ENCODE data around the gene ASMTL.
A peak's percentile ranks its signal among the peaks of the same experiment; 100 is the strongest.

Gene ASMTL

GRCh38 chrX:1465286-1466231, 12.8 kb upstream of the ASMTL start:
- ChIA-PET POLR2A (no interaction called here), CTCF (no interaction called here)
- no peak for TF ChIP-seq CTCF (IDR thresholded peaks at IDR 0.05; ENCODE audit: insufficient read depth, low read length, missing control alignments)
- no peak for DNase-seq (ENCODE audit: low read depth, low spot score)
- no peak overlapping the region for H3K4me3 ChIP-seq (ENCODE audit: low read depth, low read length)

- POLR2A ChIA-PET, result no interaction called here
- no peak for DNase-seq (ENCODE audit: low read depth, low spot score)
- H3K4me3 ChIP-seq (ENCODE audit: low read depth, low read length), result no peak overlapping the region
- CTCF ChIA-PET, result no interaction called here
- TF ChIP-seq CTCF (IDR thresholded peaks at IDR 0.05; ENCODE audit: insufficient read depth, low read length, missing control alignments), result no peak
Observed at GRCh38 chrX:1464971-1465285, 12.2 kb upstream of the ASMTL start.

GRCh38 chrX:1464041-1464970, 11.6 kb upstream of the ASMTL start:
- ChIA-PET POLR2A (no interaction called here), CTCF (no interaction called here)
- no peak for TF ChIP-seq CTCF (IDR thresholded peaks at IDR 0.05; ENCODE audit: insufficient read depth, low read length, missing control alignments)
- no peak for DNase-seq (ENCODE audit: low read depth, low spot score)
- no peak overlapping the region for H3K4me3 ChIP-seq (ENCODE audit: low read depth, low read length)

GRCh38 chrX:1463581-1463980, 10.9 kb upstream of the ASMTL start:
- ChIA-PET POLR2A (no interaction called here), CTCF (no interaction called here)
- no peak overlapping the region for H3K4me3 ChIP-seq (ENCODE audit: low read depth, low read length)
- no peak for TF ChIP-seq CTCF (IDR thresholded peaks at IDR 0.05; ENCODE audit: insufficient read depth, low read length, missing control alignments)
- no peak for DNase-seq (ENCODE audit: low read depth, low spot score)

GRCh38 chrX:1462596-1463251, 10.0 kb upstream of the ASMTL start:
- H3K4me3 ChIP-seq (ENCODE audit: low read depth, low read length), result no peak overlapping the region
- DNase-seq (ENCODE audit: low read depth, low spot score), result peak; percentile 5
- CTCF ChIA-PET, result no interaction called here
- no peak for TF ChIP-seq CTCF (IDR thresholded peaks at IDR 0.05; ENCODE audit: insufficient read depth, low read length, missing control alignments)
- POLR2A ChIA-PET, result no interaction called here

GRCh38 chrX:1462110-1462509, 9.4 kb upstream of the ASMTL start:
- ChIA-PET POLR2A (no interaction called here), CTCF (no interaction called here)
- no peak for TF ChIP-seq CTCF (IDR thresholded peaks at IDR 0.05; ENCODE audit: insufficient read depth, low read length, missing control alignments)
- DNase-seq (ENCODE audit: low read depth, low spot score), result no peak
- no peak overlapping the region for H3K4me3 ChIP-seq (ENCODE audit: low read depth, low read length)

Data from AG04449 (cell line).